PC-3 (cell line): Measurements from ENCODE around the gene ARFGEF2.

Source experiments
- EZH2 ChIP-seq: fragments of 300-600 bp; sonication (generic); IDR thresholded peaks from one replicate; pipeline ENCODE4 v1.6.1; 2017; ENCODE audit warnings: antibody characterized with exemption, mild to moderate bottlenecking, low read length; ENCODE audit not compliant: unreplicated experiment
- EZH2phosphoT487 ChIP-seq: fragments of 300-600 bp; sonication (generic); IDR thresholded peaks from 2 replicates; pipeline ENCODE4 v1.6.1; 2018; ENCODE audit warnings: mild to moderate bottlenecking, antibody characterized with exemption, low read length, borderline replicate concordance
- TF ChIP-seq, protein P1 (sequence below): fragments of 300-600 bp; sonication (generic); conservative IDR thresholded peaks from 2 replicates; pipeline ENCODE4 v1.5.1; 2017; ENCODE audit warnings: antibody characterized with exemption, low read depth, mild to moderate bottlenecking, low read length

- TF ChIP-seq, protein P1, sequence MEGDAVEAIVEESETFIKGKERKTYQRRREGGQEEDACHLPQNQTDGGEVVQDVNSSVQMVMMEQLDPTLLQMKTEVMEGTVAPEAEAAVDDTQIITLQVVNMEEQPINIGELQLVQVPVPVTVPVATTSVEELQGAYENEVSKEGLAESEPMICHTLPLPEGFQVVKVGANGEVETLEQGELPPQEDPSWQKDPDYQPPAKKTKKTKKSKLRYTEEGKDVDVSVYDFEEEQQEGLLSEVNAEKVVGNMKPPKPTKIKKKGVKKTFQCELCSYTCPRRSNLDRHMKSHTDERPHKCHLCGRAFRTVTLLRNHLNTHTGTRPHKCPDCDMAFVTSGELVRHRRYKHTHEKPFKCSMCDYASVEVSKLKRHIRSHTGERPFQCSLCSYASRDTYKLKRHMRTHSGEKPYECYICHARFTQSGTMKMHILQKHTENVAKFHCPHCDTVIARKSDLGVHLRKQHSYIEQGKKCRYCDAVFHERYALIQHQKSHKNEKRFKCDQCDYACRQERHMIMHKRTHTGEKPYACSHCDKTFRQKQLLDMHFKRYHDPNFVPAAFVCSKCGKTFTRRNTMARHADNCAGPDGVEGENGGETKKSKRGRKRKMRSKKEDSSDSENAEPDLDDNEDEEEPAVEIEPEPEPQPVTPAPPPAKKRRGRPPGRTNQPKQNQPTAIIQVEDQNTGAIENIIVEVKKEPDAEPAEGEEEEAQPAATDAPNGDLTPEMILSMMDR = no peak
- TF ChIP-seq EZH2 (no peak), EZH2phosphoT487 (no peak)
Measured at GRCh38 chr20:48906221-48906877, 15.2 kb upstream of the ARFGEF2 start.
